Measurements from ENCODE around the gene PPP3CA. TPM values are rescaled to one million over a fixed set of nuclear protein-coding genes. Genes with fewer than 3 reads are reported as not detected.

Gene PPP3CA
- total RNA-seq, 4 donors from 2014 or later = 19.0 to 39.6 (median 20.3) TPM

DNA sequence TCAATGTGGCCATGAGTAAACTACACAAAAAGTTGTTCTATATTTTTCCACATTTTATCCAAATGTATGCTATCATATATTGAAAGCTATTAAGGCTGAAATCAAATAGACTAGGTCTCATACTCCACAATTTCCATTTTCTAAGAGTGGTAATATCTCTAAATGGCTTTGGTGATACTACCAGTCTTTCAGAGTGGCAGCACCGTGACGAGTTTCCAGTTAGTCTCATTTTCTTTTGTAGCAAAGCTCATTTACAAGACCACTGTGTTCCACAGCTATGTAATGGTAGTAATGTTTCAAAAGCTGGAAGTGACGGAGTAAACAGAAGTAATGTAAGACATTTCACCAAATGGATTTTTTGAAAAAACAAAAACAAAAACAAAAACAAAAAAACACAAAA is 228.2 kb downstream of the PPP3CA start:
- Histone ChIP-seq H3K4me1 (no peaks in the 10 kb centered on the region), H3K9me3 (no peaks in the 10 kb centered on the region), H3K4me3 (no peak overlapping the region), H3K27ac (no peak overlapping the region), H3K36me3 (no peaks in the 10 kb centered on the region), H3K27me3 (no peaks in the 10 kb centered on the region)
- DNase-seq = no peak
- no peak for TF ChIP-seq POLR2A (IDR thresholded peaks at IDR 0.05)
- TF ChIP-seq, protein P1, sequence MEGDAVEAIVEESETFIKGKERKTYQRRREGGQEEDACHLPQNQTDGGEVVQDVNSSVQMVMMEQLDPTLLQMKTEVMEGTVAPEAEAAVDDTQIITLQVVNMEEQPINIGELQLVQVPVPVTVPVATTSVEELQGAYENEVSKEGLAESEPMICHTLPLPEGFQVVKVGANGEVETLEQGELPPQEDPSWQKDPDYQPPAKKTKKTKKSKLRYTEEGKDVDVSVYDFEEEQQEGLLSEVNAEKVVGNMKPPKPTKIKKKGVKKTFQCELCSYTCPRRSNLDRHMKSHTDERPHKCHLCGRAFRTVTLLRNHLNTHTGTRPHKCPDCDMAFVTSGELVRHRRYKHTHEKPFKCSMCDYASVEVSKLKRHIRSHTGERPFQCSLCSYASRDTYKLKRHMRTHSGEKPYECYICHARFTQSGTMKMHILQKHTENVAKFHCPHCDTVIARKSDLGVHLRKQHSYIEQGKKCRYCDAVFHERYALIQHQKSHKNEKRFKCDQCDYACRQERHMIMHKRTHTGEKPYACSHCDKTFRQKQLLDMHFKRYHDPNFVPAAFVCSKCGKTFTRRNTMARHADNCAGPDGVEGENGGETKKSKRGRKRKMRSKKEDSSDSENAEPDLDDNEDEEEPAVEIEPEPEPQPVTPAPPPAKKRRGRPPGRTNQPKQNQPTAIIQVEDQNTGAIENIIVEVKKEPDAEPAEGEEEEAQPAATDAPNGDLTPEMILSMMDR (IDR thresholded peaks at IDR 0.05) = no peak

DNA sequence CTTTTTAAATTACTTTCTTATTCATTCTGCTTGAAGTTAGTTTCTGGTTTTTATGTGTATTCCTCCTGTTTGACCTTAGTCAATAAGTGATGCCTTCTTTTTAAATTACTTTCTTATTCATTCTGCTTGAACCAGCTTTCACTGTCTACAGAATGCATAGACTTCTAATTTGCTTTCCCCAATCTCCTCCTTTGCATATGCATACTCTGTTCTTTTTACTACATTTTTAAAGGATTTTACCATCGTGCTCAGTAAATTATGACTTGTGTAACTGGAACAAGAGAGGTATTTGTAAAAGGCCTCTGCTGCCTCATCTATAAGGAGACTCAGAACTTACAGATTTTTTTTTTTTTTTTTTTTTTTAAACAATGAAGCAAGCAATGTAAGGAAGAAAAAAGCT is 228.7 kb downstream of the PPP3CA start:
- no peaks in the 10 kb centered on the region for H3K4me1 ChIP-seq
- DNase-seq = no peak
- H3K9me3 ChIP-seq = no peaks in the 10 kb centered on the region
- H3K36me3 ChIP-seq = no peaks in the 10 kb centered on the region
- H3K27me3 ChIP-seq = no peaks in the 10 kb centered on the region
- no peak for TF ChIP-seq POLR2A (IDR thresholded peaks at IDR 0.05)
- TF ChIP-seq, protein P1 (IDR thresholded peaks at IDR 0.05) = no peak
- H3K4me3 ChIP-seq = no peak overlapping the region
- H3K27ac ChIP-seq = no peak overlapping the region

DNA sequence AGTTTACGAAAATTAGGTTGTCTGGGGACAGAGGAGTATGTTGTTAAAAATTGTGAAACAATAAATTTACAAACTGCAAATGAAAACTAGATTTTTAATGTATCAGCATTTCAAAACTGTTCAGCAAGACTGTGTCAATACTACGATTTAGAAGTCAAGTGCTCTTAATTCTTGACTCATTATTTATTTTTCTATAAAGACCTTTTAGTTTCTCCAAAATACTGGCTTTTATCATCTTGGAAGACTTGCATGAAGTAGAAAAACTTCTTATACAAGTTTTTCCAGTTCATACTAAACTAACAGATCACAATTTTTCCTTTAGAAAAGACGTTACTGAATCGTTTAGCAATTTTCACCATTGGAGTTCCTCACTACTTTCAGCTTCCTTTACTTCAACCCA is 231.4 kb downstream of the PPP3CA start:
- Histone ChIP-seq H3K4me1 (no peaks in the 10 kb centered on the region), H3K4me3 (no peak overlapping the region), H3K9me3 (no peaks in the 10 kb centered on the region), H3K27me3 (no peaks in the 10 kb centered on the region), H3K27ac (no peak overlapping the region), H3K36me3 (no peaks in the 10 kb centered on the region)
- TF ChIP-seq, protein P1 (IDR thresholded peaks at IDR 0.05) = no peak
- no peak for TF ChIP-seq POLR2A (IDR thresholded peaks at IDR 0.05)
- DNase-seq = no peak

DNA sequence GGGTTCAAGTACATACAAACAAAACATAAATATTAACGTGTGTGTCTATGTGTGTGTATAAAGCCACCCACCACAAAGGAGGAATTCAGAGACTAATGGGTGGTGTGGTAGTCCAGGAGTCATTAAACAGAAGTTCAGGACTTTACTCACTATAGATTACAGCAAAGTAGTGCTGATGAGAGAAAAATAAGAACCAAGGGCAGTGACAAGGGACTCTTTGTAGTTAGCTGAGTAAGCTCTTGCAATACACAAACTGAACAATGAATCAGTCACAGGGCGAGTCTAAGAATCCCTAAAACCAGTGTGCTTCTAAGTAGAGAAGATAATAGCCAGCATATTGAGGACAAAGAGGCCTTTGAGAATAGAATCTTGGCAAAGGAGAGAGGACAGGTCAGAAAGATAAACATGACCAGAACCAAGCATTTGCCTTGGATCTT is 232.4 kb downstream of the PPP3CA start:
- no peaks in the 10 kb centered on the region for H3K4me1 ChIP-seq
- H3K27ac ChIP-seq = no peak overlapping the region
- H3K27me3 ChIP-seq = no peaks in the 10 kb centered on the region
- TF ChIP-seq POLR2A (IDR thresholded peaks at IDR 0.05) = no peak
- TF ChIP-seq, protein P1 (IDR thresholded peaks at IDR 0.05) = no peak
- H3K9me3 ChIP-seq = no peaks in the 10 kb centered on the region
- H3K4me3 ChIP-seq = no peak overlapping the region
- no peak for DNase-seq
- H3K36me3 ChIP-seq = no peaks in the 10 kb centered on the region

DNA sequence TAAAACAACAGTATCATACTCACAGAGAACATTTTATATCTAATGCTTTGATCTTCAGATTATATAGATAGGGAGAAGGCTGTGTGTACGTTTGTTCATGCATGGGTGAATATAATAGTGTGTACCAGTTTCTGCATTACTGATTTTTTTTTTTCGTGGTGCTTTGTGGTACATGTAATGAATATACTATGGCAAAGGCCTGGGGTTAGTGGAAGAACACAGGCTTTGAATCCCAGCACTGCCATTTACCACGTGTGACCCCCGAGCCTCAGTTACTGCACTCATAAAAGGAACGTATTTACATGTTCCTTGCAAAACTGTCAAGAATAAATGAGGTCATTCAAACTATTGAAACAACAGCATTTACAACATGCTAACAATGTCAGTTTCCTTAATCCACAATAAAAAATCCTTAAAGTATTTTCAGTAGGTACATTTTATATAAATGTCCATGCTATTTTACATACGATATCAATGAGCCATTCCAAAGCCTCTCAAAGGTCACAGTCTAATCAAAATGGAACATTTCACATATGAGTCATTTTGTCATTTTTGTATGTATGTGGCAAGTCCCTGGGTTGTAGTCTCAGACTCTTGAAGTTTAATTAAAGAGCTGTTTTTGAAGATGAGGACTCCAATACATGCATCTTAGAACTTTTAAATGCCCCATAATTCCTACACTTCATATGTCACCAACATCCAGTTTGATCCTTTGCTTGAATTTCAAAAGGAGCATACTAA is 242.8 kb downstream of the PPP3CA start:
- Histone ChIP-seq H3K9me3 (no peaks in the 10 kb centered on the region), H3K27me3 (no peaks in the 10 kb centered on the region), H3K4me1 (peaks cover 0 to 6% (median 0%) of the 10 kb centered on the region in 4 donors), H3K36me3 (no peaks in the 10 kb centered on the region), H3K4me3 (no peak overlapping the region), H3K27ac (peak overlapping the region in 1 of 4 donors; percentile 31)
- TF ChIP-seq, protein P1 (IDR thresholded peaks at IDR 0.05) = no peak
- no peak for TF ChIP-seq POLR2A (IDR thresholded peaks at IDR 0.05)
- DNase-seq = no peak

Measured in Peyer's patch (tissue), 4 donors.